ENCODE results near the gene UBE3C.

DNA sequence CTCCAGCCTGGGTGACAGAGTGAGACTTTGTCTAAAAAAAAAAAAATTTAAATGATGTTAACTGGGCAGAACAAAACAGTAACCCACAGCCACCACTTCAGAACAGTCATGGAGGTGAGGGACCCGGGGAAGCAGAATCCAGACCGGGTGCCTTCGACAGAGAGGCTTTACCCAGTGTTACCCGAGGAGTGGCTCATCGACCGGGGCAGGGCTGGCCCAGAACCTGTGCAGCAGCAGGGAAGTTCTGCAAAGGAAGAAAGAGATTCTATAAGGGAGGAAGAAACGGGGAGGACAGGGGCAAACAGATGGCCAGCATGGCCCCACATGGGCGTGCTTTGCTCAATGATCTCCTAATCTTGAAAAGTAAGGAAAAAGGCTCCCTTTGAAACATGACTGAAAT, 26.0 kb upstream of the UBE3C start:
- TF ChIP-seq BACH1 (tag; IDR thresholded peaks at IDR 0.05) (no peak), SIX5 (IDR thresholded peaks at IDR 0.05; ENCODE audit: borderline replicate concordance in 1 of 2, insufficient read depth in 1 of 2, low read depth in 1 of 2, low read length in 2 of 2) (no peak), POLR2AphosphoS5 (IDR thresholded peaks at IDR 0.05; ENCODE audit: control insufficient read depth, insufficient read depth, low read depth, low read length) (no peak), DMBX1 (CRISPR knock-in tag; IDR thresholded peaks at IDR 0.05; ENCODE audit: borderline replicate concordance) (no peak), ESRRA (IDR thresholded peaks at IDR 0.05; ENCODE audit: borderline replicate concordance, low read depth) (no peak), MAFF (IDR thresholded peaks at IDR 0.05; ENCODE audit: low read length) (no peak), ZNF12 (CRISPR knock-in tag; IDR thresholded peaks at IDR 0.05) (no peak), SP1 (CRISPR knock-in tag; IDR thresholded peaks at IDR 0.05) (no peak), CBX5 (IDR thresholded peaks at IDR 0.05; ENCODE audit: borderline replicate concordance, low read depth) (no peak)
- TF ChIP-seq, protein P1, sequence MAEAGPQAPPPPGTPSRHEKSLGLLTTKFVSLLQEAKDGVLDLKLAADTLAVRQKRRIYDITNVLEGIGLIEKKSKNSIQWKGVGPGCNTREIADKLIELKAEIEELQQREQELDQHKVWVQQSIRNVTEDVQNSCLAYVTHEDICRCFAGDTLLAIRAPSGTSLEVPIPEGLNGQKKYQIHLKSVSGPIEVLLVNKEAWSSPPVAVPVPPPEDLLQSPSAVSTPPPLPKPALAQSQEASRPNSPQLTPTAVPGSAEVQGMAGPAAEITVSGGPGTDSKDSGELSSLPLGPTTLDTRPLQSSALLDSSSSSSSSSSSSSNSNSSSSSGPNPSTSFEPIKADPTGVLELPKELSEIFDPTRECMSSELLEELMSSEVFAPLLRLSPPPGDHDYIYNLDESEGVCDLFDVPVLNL (CRISPR knock-in tag; IDR thresholded peaks at IDR 0.05; ENCODE audit: low read depth) = no peak
- TF ChIP-seq, protein P2, sequence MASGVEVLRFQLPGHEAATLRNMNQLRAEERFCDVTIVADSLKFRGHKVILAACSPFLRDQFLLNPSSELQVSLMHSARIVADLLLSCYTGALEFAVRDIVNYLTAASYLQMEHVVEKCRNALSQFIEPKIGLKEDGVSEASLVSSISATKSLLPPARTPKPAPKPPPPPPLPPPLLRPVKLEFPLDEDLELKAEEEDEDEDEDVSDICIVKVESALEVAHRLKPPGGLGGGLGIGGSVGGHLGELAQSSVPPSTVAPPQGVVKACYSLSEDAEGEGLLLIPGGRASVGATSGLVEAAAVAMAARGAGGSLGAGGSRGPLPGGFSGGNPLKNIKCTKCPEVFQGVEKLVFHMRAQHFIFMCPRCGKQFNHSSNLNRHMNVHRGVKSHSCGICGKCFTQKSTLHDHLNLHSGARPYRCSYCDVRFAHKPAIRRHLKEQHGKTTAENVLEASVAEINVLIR (CRISPR knock-in tag; IDR thresholded peaks at IDR 0.05) = no peak
- TF ChIP-seq, protein P3, sequence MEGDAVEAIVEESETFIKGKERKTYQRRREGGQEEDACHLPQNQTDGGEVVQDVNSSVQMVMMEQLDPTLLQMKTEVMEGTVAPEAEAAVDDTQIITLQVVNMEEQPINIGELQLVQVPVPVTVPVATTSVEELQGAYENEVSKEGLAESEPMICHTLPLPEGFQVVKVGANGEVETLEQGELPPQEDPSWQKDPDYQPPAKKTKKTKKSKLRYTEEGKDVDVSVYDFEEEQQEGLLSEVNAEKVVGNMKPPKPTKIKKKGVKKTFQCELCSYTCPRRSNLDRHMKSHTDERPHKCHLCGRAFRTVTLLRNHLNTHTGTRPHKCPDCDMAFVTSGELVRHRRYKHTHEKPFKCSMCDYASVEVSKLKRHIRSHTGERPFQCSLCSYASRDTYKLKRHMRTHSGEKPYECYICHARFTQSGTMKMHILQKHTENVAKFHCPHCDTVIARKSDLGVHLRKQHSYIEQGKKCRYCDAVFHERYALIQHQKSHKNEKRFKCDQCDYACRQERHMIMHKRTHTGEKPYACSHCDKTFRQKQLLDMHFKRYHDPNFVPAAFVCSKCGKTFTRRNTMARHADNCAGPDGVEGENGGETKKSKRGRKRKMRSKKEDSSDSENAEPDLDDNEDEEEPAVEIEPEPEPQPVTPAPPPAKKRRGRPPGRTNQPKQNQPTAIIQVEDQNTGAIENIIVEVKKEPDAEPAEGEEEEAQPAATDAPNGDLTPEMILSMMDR (IDR thresholded peaks at IDR 0.05 in 2 of 3, conservative IDR thresholded peaks at IDR 0.05 in 1 of 3; ENCODE audit: insufficient read depth in 2 of 3, low read depth in 1 of 3, low read length in 3 of 3) = no peak
- TF ChIP-seq, protein P4, sequence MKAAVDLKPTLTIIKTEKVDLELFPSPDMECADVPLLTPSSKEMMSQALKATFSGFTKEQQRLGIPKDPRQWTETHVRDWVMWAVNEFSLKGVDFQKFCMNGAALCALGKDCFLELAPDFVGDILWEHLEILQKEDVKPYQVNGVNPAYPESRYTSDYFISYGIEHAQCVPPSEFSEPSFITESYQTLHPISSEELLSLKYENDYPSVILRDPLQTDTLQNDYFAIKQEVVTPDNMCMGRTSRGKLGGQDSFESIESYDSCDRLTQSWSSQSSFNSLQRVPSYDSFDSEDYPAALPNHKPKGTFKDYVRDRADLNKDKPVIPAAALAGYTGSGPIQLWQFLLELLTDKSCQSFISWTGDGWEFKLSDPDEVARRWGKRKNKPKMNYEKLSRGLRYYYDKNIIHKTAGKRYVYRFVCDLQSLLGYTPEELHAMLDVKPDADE (conservative IDR thresholded peaks at IDR 0.05; ENCODE audit: control insufficient read depth, low read depth, low read length) = no peak

Data from K562 (cell line).